MG63 (cell line): Measurements from ENCODE around the gene SMTNL1. TPM values are rescaled to one million over a fixed set of nuclear protein-coding genes. Genes with fewer than 3 reads are reported as not detected.

Experiments used
- DNase-seq: peaks from one replicate; pipeline ENCODE4 v3.0.0-alpha.2; 2020
- H3K27me3 ChIP-seq: fragments of 250-450 bp; sonication (Bioruptor Pico); 2 replicates; pipeline ENCODE4 v1.5.1; 2020; ENCODE audit warnings: mild to moderate bottlenecking, moderate library complexity
- H3K36me3 ChIP-seq: fragments of 250-450 bp; sonication (Bioruptor Pico); 2 replicates; pipeline ENCODE4 v1.5.1; 2020; ENCODE audit warnings: mild to moderate bottlenecking, moderate library complexity
- H3K4me3 ChIP-seq: fragments of 250-450 bp; sonication (Bioruptor Pico); 2 replicates; pipeline ENCODE4 v1.5.1; 2020; ENCODE audit warnings: mild to moderate bottlenecking, moderate library complexity
- H3K9me3 ChIP-seq: fragments of 250-450 bp; sonication (Bioruptor Pico); 2 replicates; pipeline ENCODE4 v1.5.1; 2020; ENCODE audit warnings: mild to moderate bottlenecking, moderate library complexity
- total RNA-seq: library from RNA; depleted of rRNA; stranded (reverse); fragments of >200 nt; shearing (Covaris generic); gene quantifications from 2 replicates; pipeline ENCODE4 v1.2.3, GENCODE V29; 2014; ENCODE audit warnings: low replicate concordance; rRNA removed

SMTNL1 gene, protein sequence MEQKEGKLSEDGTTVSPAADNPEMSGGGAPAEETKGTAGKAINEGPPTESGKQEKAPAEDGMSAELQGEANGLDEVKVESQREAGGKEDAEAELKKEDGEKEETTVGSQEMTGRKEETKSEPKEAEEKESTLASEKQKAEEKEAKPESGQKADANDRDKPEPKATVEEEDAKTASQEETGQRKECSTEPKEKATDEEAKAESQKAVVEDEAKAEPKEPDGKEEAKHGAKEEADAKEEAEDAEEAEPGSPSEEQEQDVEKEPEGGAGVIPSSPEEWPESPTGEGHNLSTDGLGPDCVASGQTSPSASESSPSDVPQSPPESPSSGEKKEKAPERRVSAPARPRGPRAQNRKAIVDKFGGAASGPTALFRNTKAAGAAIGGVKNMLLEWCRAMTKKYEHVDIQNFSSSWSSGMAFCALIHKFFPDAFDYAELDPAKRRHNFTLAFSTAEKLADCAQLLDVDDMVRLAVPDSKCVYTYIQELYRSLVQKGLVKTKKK
- not detected in 2 replicates for total RNA-seq

DNA sequence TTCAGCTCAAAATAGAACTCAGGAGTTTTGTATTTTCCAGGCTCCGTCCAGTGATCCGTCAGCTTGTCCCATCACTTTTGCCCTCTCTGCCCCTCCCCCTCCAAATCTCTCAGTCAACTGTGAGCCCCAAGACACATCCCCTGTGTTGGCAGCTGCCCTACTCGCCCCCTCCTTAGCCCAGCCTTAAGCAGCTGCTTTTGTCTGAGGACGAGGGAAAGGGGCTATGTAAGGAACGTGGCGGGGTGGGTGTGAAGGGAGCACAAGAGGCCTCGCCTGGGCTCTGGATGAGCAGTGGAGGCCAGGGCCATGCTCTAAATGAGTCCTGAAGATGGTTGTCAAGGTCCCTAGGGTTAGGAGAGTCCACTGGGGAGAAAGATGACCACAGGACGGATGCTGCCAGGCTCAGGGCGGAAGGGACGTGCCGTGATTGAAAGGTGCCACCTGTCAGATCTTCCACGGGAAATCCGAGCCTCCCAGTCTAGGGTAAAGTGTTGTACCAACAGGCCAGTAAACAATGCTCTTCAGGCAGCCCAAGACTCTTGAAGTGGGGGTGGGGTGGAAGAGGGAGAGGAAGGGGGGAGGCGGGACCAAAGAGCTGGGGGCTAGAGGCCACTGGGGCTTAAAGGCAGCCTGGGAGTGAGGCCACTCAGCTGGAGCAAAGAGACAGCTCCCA is at the start of gene SMTNL1:
SMTNL1 (plus strand) TSS at position 649 of the 673 bp plus-strand sequence. CDS start 5,048 bp downstream, outside the sequence.
- Histone ChIP-seq H3K9me3 (no peaks in the 10 kb centered on the region), H3K27me3 (no peaks in the 10 kb centered on the region), H3K4me3 (no peak within 1 kb of the TSS), H3K36me3 (no peaks in the 10 kb centered on the region)
- DNase-seq = no peak

DNA sequence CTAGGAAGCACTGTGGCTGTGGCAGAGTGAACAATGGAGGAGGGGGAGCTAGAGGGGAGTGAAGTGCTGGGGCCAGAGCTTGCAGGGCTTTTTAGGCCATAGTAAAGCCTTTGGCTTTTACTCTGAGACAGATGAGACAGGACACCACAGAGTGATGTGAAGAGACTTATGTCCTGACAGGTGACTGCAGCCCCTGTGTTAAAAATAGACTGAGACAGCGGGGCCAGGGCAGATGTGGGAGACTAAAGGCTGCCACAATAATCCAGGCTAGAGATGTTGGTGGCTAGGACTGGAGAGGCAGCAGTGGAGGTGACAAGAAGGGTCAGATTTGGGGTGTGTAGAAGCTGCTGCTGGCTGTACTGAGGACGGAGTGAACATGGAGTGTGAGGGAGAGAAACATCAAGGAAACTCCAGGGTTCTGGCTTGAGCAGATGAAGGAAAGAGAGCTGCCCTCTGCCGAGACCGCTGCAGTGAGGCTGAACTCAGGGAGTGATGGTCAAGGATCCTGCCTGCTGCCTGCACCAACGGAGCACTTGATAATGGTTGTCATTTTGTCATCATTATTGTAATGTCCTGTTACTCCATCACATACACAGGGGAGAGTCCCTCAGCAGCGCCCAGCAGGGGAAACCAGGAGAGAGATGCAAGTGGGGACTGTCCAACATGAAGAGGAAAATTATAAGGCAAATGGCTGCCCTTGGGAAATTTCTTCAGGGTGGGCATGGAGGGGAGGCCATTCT is 49.3 kb upstream of the SMTNL1 start:
- DNase-seq = no peak
- Histone ChIP-seq H3K4me3 (no peak overlapping the region), H3K9me3 (no peaks in the 10 kb centered on the region), H3K27me3 (no peaks in the 10 kb centered on the region), H3K36me3 (no peaks in the 10 kb centered on the region)

DNA sequence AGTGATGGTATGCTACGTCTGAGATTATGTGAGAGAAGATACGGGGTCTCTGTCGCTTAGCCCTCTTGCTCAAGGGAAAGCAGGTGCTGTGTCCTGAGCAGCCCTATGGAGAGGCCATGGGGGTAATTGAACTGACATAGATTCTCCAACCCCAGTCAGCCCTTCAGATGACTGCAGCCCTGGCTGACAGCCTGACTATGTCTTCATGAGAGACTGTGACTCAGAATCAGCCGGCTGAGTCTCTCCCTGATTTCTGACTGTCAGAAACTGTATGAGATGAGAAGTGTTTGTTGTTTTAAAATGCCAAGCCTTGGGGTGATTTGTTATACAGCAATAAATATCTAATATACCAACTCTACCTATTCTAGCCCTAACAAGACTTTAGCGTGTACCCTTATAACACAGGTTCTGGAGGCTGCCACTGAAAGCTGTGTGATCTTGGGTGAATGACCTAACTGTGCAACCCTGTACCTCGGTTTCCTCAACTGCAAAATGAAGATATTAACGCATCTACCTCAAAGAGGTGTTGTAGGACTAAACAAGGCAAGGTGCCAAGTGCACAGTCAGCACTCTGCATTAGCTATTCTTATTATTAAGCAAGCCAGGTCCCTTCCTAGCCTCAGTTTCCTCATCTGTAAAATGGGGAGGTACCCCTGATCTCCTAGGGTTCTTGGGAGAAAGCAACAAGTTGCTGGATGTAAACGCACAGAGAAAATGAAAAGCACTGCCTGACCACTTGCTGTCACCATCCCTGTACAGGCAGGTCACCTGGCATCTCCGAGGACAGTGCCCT is 46.7 kb upstream of the SMTNL1 start:
- Histone ChIP-seq H3K27me3 (no peaks in the 10 kb centered on the region), H3K9me3 (no peaks in the 10 kb centered on the region), H3K36me3 (no peaks in the 10 kb centered on the region), H3K4me3 (no peak overlapping the region)
- peak; percentile 45 for DNase-seq

DNA sequence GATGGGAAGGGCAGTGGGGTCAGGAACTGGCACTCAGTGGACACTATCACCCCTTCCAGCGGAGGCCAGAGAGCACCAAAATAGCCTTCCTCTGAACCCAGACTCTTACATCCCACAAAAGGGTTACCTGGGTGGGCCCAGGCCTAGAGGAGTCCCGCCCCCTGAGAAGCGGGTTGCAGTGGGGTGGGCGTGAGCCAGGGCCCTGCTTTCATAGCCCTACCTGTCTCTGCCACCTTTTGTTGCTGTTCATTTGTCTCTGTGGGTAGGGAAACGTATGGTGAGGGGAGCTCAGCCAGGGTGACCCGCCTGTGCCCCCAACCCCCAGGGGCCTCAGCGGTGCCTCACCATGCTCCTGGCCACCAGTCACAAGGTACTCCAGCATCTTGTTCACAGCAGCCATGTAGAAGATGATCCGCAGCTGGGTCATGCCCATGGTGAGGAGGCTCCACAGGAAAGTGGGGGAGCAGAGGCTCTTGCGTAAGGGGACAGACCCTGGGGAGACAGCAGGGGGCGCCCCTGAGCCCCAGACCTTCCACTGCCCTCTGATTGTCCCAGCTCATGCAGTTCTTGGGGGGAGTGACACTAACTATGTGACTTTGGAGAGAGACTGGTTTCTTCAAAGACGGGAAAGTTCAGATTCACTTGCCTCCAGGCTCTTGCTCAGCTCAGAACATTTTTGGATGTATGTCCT is 45.9 kb upstream of the SMTNL1 start:
- DNase-seq = no peak
- Histone ChIP-seq H3K36me3 (no peaks in the 10 kb centered on the region), H3K27me3 (no peaks in the 10 kb centered on the region), H3K4me3 (no peak overlapping the region), H3K9me3 (no peaks in the 10 kb centered on the region)

DNA sequence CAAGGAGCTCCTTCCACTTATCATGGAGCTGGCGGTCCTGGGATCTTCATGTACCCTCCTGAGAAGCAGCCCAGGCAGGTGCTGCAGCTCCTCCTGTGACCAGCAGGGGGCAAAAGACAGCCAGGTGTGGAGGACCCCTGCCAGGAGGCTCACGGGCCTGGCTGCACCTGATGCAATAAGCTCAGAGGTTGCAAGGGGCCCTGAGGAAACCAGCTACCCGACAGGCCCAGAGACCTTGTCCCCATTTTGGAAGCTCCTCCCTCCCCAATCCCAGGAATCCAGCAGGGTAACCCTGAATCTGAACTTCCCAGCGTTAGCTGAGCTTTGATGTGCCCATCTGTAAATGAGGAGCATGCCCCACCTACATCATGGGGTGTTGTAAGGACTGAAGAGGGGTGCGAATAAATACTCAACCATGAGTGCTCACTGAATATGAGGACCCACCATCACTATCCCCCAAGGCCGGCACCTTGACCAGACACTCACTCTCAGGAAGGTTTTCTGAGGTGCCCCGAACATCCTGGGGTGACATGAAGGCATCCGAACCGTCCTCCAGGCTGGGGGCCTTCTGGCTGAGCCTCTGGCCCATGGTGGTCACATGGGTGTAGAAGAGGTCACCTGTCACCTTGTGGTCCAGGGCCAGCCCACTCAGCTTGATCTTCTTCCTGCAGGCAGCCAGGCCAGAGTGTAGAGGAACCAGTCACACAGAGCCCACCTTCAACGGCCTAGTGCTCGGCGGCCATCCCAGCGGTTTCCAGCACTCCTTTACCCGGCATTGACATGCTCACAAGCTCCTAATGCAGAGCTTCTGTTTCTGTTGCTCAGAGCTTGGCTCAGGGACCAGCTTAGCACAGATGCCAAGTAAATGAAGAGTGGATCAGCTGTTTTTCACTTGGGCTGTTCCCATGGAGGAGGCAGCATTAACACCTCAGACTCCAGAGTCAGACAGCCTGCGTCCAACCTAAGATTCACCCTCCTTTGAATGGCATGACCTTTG is 43.6 kb upstream of the SMTNL1 start:
- Histone ChIP-seq H3K4me3 (no peak overlapping the region), H3K27me3 (no peaks in the 10 kb centered on the region), H3K36me3 (no peaks in the 10 kb centered on the region), H3K9me3 (no peaks in the 10 kb centered on the region)
- DNase-seq = peak; percentile 15

DNA sequence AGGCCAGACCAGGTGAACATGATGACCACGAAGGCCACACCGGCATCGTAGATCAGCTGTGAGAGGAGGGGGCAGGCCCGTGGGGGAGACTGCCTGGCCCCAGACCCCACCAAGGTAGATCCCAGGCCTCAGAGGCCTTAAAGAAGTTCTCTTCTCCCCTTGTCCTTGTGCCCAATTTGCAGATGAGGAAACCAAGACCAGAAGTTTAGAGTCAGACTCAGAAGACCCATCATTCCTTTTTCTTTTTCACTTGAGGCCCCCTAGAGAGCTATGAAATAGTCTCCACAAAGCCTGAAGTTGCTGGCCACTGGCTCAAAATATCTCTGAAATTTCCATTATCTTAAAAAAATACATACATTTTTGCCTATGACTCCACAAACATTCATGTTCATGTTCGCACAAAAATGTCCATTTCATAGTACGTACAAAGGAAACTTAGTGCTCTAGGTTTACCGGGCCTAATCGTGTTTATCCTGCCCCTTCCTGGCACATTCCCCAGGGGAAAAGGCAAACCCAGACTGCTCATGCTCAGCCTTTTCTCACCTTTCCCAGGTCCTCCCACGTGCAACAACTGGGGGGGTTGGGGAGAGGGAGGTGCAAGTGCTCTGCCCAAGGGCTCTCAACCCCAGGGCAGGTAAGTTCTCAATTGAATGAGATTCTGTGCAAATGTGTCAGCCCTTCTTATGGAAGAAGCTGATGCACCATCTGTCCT is 41.1 kb upstream of the SMTNL1 start:
- no peaks in the 10 kb centered on the region for H3K9me3 ChIP-seq
- no peaks in the 10 kb centered on the region for H3K36me3 ChIP-seq
- no peaks in the 10 kb centered on the region for H3K27me3 ChIP-seq
- no peak for DNase-seq
- no peak overlapping the region for H3K4me3 ChIP-seq

DNA sequence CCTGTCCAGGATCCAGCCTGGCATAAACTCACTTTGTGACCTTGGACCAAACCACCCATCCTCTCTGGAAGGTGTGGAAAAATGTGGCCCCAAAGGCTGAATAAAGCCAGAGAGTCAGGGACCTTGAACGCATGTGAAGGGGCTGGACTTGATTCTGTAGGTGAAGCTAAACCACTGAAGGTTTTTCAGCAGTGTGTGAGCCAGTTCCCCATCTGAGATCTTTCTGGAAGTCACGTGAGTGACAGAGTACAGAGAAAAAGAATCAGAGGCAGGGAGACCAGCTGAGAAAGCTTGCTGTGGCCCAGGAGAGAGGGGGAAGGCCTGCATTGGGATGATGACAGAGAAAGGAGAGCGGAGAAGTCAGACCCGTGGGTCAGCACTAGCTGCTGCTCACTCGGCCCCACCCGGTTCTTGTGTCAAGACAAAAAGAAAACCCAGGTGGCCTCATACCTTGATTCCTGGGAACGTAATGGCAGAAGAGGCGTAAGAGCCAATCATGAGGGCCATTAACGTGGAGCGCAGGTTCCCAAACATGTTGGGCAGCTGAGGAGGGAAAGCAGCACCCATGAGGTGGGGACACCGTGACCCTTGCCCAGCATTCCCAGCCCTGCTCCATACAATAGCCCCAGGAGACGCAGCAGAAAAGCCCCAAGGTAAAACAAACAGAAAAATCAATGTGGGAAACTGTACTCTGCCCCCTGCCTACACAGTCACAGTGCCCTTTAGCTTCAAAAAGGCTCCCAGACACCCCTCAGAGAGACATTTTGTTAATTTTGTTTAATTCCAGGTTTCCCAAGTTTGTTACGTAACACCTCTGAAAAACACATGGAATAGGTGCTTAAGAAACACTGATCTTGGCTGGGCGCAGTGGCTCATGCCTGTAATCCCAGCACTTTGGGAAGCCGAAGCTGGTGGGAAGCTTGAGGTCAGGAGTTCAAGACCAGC is 39.8 kb upstream of the SMTNL1 start:
- H3K36me3 ChIP-seq = no peaks in the 10 kb centered on the region
- DNase-seq = no peak

DNA sequence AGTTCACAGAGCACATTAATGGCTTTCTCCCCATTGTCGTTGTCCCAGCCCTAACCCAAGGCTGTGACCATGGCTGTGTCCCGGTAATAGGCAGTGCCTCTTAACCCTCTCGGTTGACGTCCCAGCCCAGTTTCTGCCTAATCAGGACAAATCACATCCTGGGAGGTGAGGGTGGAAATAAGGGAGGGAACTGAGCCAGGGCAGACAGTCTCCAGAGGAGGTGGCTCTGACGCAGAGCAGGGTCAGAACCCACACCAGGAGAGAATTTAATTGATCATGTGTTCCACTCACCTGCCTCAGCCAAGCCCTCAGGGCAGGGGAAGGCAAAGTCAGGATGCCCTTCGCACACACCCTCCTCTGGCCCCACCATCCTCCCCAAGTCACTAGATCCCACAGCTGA is 38.9 kb upstream of the SMTNL1 start:
- H3K9me3 ChIP-seq = no peaks in the 10 kb centered on the region
- H3K4me3 ChIP-seq = no peak overlapping the region
- DNase-seq = no peak
- H3K27me3 ChIP-seq = no peaks in the 10 kb centered on the region
- H3K36me3 ChIP-seq = no peaks in the 10 kb centered on the region

More for the DNA sequence above, 39.8 kb upstream of the SMTNL1 start:
- Histone ChIP-seq H3K4me3 (no peak overlapping the region), H3K9me3 (no peaks in the 10 kb centered on the region), H3K27me3 (no peaks in the 10 kb centered on the region)

DNA sequence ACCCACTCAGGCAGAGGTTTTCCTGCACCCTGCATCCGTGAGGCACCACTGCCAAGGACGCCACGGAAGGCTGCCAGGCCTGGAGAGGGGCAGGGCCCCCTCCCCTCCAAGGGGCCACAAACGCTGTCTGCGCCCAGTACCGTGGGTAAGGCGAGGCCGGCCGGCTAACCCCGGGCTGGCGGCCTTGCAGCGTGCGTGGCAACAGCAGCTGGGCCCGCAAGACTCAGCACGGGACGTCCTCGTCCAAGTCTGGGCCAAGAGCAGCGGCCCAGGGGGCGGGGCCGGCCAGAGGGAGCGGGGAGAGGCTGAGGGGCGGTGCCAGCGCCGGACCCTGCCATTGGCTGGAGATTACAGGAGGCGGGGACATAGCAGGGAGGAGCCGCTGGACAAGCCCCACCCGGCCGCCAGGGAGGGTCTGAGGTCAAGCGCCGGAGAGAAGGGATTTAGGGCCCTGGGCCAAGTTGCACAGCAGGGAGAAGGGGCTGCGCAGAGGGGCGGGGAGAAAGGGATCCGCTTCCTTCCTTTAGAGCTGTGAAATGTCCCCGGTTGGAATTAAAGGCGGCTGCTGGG is 37.9 kb upstream of the SMTNL1 start:
- Histone ChIP-seq H3K27me3 (no peaks in the 10 kb centered on the region), H3K9me3 (no peaks in the 10 kb centered on the region), H3K36me3 (no peaks in the 10 kb centered on the region), H3K4me3 (peak overlapping the region; percentile 28)
- peak; percentile 95 for DNase-seq

DNA sequence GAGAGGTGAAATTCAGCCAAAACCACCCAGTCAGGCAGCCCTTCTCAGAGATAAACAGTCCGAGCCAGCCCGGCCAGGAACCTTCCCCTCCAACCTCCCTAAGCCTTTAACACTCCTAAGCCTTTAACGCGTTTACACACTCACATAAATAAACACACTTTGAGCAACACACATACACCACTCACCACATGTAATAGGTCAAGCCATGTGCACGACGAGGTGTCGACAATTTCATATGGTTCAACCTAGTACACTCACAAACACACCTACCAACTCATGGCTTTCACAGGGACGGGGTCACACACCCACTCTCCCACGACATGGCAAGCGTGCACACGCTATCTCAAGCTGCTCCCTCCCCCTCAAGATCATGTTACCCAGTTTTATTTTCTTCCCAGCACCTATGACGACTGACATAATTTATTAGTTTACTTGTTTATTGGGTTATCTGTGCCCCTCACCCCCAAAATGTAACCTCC is 37.4 kb upstream of the SMTNL1 start:
- H3K27me3 ChIP-seq = no peaks in the 10 kb centered on the region
- no peak for DNase-seq
- no peaks in the 10 kb centered on the region for H3K9me3 ChIP-seq
- peak overlapping the region; percentile 28 for H3K4me3 ChIP-seq
- no peaks in the 10 kb centered on the region for H3K36me3 ChIP-seq

DNA sequence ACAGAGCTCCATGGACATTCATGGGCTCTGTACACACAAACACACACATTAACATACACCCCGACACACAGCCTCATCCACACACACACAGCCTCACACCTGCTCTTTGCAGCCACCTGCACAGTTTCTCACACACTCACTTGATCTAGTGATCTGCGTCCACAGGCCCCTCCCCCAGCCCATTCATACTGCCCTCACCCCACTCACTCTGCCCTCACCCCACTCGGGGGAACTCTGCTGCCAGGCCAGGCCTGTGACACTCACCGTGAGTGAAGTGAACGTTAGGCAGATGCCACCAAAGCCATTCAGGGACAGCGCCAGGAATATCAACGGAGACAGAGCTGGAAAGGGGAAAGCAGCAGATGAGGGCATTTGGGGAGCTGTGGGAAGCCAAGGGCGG is 36.9 kb upstream of the SMTNL1 start:
- Histone ChIP-seq H3K9me3 (no peaks in the 10 kb centered on the region), H3K36me3 (no peaks in the 10 kb centered on the region), H3K4me3 (no peak overlapping the region), H3K27me3 (no peaks in the 10 kb centered on the region)
- no peak for DNase-seq

DNA sequence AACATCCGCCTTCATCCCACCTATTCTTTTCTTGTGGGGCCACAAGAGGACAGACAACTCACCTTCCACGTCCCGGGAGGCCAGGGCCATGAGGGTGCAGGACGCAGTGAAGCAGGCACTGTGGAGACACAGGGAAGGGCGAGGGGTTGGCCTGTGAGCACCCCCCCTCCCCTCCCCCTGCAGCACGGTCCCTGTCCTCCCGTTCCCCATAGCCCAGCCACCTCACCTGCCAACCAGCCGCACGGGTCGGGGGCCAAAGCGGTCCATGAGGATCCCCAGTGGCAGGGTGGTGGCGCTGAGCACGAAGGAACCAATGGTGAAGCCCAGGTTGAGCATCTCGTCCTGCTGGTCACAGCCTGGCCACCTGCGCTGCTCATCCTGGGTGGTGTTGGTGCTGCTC is 36.5 kb upstream of the SMTNL1 start:
- no peak for DNase-seq
- Histone ChIP-seq H3K36me3 (no peaks in the 10 kb centered on the region), H3K4me3 (no peak overlapping the region)

DNA sequence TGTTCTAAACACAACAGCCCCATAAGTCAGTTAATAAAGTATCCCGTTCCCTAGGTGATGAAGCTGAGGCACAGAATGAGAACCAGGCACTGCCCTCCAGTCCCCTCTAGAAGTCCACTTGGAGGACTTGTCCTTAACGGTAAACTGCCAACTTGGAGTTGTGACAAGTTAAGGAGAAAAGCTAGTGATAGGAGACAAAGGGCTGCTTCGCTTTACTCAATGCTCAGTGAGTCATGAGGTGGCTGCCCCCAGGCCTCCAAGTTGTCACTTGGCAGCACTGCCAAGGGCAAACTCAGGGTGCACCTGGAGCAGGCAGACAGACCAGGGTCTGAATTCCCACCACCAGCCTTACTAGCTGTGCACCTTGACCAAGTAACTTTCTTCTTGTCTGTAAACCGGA is 35.4 kb upstream of the SMTNL1 start:
- DNase-seq = no peak
- Histone ChIP-seq H3K36me3 (no peaks in the 10 kb centered on the region), H3K4me3 (no peak overlapping the region), H3K9me3 (no peaks in the 10 kb centered on the region), H3K27me3 (no peaks in the 10 kb centered on the region)

More for the DNA sequence above, 36.5 kb upstream of the SMTNL1 start:
- no peaks in the 10 kb centered on the region for H3K27me3 ChIP-seq
- H3K9me3 ChIP-seq = no peaks in the 10 kb centered on the region
